B cell (primary cell): ENCODE results near the gene RBM28. TPM values are rescaled to one million over a fixed set of nuclear protein-coding genes. Genes with fewer than 3 reads are reported as not detected.

Experiments used
- ATAC-seq: fragments of 200-7000 bp; cut with Tn5 transposase; one replicate; pipeline ENCODE4 v1.10.0; 2021; ENCODE audit warnings: low read depth, mild to moderate bottlenecking, moderate number of reproducible peaks, moderate library complexity
- CTCF ChIA-PET: fragments of 350-600 bp; sonication (Branson Sonifier 250); formaldehyde crosslinking; loops from one replicate; lab custom pipeline; 2021; ENCODE audit warnings: antibody characterized with exemption, inconsistent platforms; lab: Charles Lee
- POLR2A ChIA-PET: fragments of 350-600 bp; sonication (Branson Sonifier 250); formaldehyde crosslinking; loops from one replicate; lab custom pipeline; 2021; ENCODE audit warnings: antibody characterized with exemption; lab: Charles Lee
- DNase-seq: peaks from one replicate; pipeline ENCODE4 v3.0.0; 2013
- H2AFZ ChIP-seq: 2 replicates; pipeline ENCODE4 v1.6.1; 2012; ENCODE audit warnings: mild to moderate bottlenecking, low read depth, low read length; ENCODE audit not compliant: insufficient read depth, poor library complexity, severe bottlenecking
- H3K27ac ChIP-seq, 2 donors: 1 replicate in 1 of 2; 2 replicates in 1 of 2; pipeline ENCODE4 v1.5.1; 2012 to 2013; ENCODE audit warnings: low read length in 2 of 2, mild to moderate bottlenecking in 2 of 2, moderate library complexity in 1 of 2
- H3K27me3 ChIP-seq, 4 experiments: fragments of 200-600 bp in 1 of 4; sonication (generic) in 1 of 4; replicated peaks in 1 of 4; 1 replicate in 2 of 4; 2 replicates in 2 of 4; pipeline versions ENCODE4 v1.6.1 to v1.7.0; 2013 to 2016; ENCODE audit warnings: low read length in 3 of 4, mild to moderate bottlenecking in 2 of 4, mixed read lengths in 1 of 4, moderate library complexity in 1 of 4; ENCODE audit not compliant: insufficient read depth in 4 of 4, control insufficient read depth in 3 of 4; ENCODE audit errors: control extremely low read depth in 1 of 4
- H3K36me3 ChIP-seq, 2 experiments: replicated peaks in 1 of 2; 1 replicate in 1 of 2; 2 replicates in 1 of 2; pipeline versions ENCODE4 v1.6.1 to v1.7.1; 2013; ENCODE audit warnings: low read length in 1 of 2; ENCODE audit not compliant: insufficient read depth in 2 of 2, control insufficient read depth in 1 of 2; ENCODE audit errors: control extremely low read depth in 1 of 2, extremely low read depth in 1 of 2
- H3K4me1 ChIP-seq, 2 donors: fragments of 200-600 bp in 1 of 2; sonication (generic) in 1 of 2; 1 replicate in 1 of 2; 2 replicates in 1 of 2; pipeline versions ENCODE4 v1.5.1 to v1.6.1; 2013 to 2017; ENCODE audit warnings: low read length in 2 of 2; ENCODE audit not compliant: control insufficient read depth in 2 of 2, insufficient read depth in 2 of 2
- H3K4me2 ChIP-seq: replicated peaks from 2 replicates; pipeline ENCODE3; 2012; ENCODE audit warnings: mild to moderate bottlenecking, low read depth, low read length; ENCODE audit not compliant: poor library complexity, severe bottlenecking
- H3K4me3 ChIP-seq, 5 experiments: fragments of 200-600 bp in 1 of 5; sonication (generic) in 1 of 5; 1 replicate in 3 of 5; 2 replicates in 2 of 5; pipeline versions ENCODE4 v1.5.1 to v1.7.0; 2011 to 2016; ENCODE audit warnings: low read length in 4 of 5, mild to moderate bottlenecking in 4 of 5, low read depth in 2 of 5, control low read depth in 1 of 5, moderate library complexity in 1 of 5; ENCODE audit not compliant: insufficient read depth in 1 of 5; ENCODE audit errors: control extremely low read depth in 1 of 5, extremely low read depth in 1 of 5
- H3K79me2 ChIP-seq: fragments of 200-600 bp; sonication (generic); one replicate; pipeline ENCODE4 v1.6.0; 2016; ENCODE audit warnings: low read length; ENCODE audit not compliant: control insufficient read depth, insufficient read depth
- H3K9ac ChIP-seq: fragments of 200-600 bp; sonication (generic); 2 replicates; pipeline ENCODE4 v1.6.1; 2017; ENCODE audit warnings: mild to moderate bottlenecking, low read length, moderate library complexity
- H3K9me3 ChIP-seq, 3 donors: one replicate each; pipeline versions ENCODE4 v1.6.1 to v1.7.1; 2013; ENCODE audit warnings: low read length in 2 of 3; ENCODE audit not compliant: control insufficient read depth in 2 of 3, insufficient read depth in 1 of 3; ENCODE audit errors: control extremely low read depth in 1 of 3
- H4K20me1 ChIP-seq: 2 replicates; pipeline ENCODE4 v1.6.0; 2012; ENCODE audit warnings: mild to moderate bottlenecking, low read length; ENCODE audit not compliant: insufficient read depth, control insufficient read depth, poor library complexity, severe bottlenecking
- H3K27ac Mint-ChIP-seq: one replicate; pipeline ENCODE4 v1.8.0; 2021; ENCODE audit warnings: mixed read lengths
- H3K27me3 Mint-ChIP-seq: one replicate; pipeline ENCODE4 v1.8.0; 2021; ENCODE audit warnings: mixed read lengths
- H3K4me1 Mint-ChIP-seq: one replicate; pipeline ENCODE4 v1.8.0; 2021; ENCODE audit warnings: mixed read lengths
- H3K4me3 Mint-ChIP-seq: one replicate; pipeline ENCODE4 v1.8.0; 2021; ENCODE audit warnings: mixed read lengths
- H3K9me3 Mint-ChIP-seq: one replicate; pipeline ENCODE4 v1.8.0; 2022; ENCODE audit warnings: mixed read lengths; ENCODE audit not compliant: insufficient read depth
- CTCF ChIP-seq: fragments of 200-600 bp; IDR thresholded peaks from one replicate; pipeline ENCODE4 v1.8.0; 2022; ENCODE audit warnings: antibody characterized with exemption, mild to moderate bottlenecking
- EZH2 ChIP-seq: IDR thresholded peaks from 2 replicates; pipeline ENCODE4 v1.6.1; 2012; ENCODE audit warnings: borderline replicate concordance, low read depth, mild to moderate bottlenecking, moderate library complexity, low read length; ENCODE audit not compliant: insufficient read depth, poor library complexity, severe bottlenecking
- WGBS: methylation state at CpG from one replicate; pipeline ENCODE4 v1.1.5; 2013; ENCODE audit warnings: missing lambda C conversion rate; ENCODE audit not compliant: insufficient coverage; 5-methylcytosine and 5-hydroxymethylcytosine counted together
- intact Hi-C: fragments of 100-400 bp; cut with micrococcal nuclease; formaldehyde crosslinking; loops from one replicate; pipeline ENCODE4 v1.10.0; 2022
- polyA plus RNA-seq: library from polyadenylated mRNA; depleted of rRNA; stranded (reverse); fragments of >200 nt; gene quantifications from 2 replicates; pipeline ENCODE4 v1.2.3, GENCODE V29; 2012
- total RNA-seq, 2 donors: library from RNA; stranded (reverse); fragments of 120-200 nt in 1 of 2; gene quantifications; 1 replicate in 1 of 2; 2 replicates in 1 of 2; pipeline versions ENCODE4 v1.2.3 to v1.2.4, GENCODE V29; 2013 to 2022

RBM28 gene
- total and polyA plus RNA-seq, 2 donors (not counting 1 experiment from before 2014, with no cell fraction given): 10.7 to 46.2 TPM

GRCh38 chr7:128274246-128274883 is 69.3 kb downstream of the RBM28 start:
- Histone ChIP-seq H3K36me3 (no peaks in the 10 kb centered on the region), H3K9ac (no peak overlapping the region), H3K27ac (no peak overlapping the region), H3K4me1 (no peaks in the 10 kb centered on the region), H4K20me1 (no peaks in the 10 kb centered on the region), H3K27me3 (peaks cover 0 to 13% (median 0%) of the 10 kb centered on the region in 4 experiments), H3K4me3 (no peak overlapping the region), H3K9me3 (peaks cover 0 to 19% (median 0%) of the 10 kb centered on the region in 3 donors), H3K4me2 (no peak overlapping the region), H2AFZ (no peak overlapping the region), H3K79me2 (no peaks in the 10 kb centered on the region)
- TF ChIP-seq CTCF (no peak), EZH2 (no peak)
- ChIA-PET CTCF (no interaction called here), POLR2A (no interaction called here)
- DNase-seq (no peak), ATAC-seq (no peak)
- Mint-ChIP-seq H3K27ac (no peak overlapping the region), H3K4me3 (no peak overlapping the region), H3K27me3 (peaks cover 20% of the 10 kb centered on the region), H3K4me1 (peaks cover 1% of the 10 kb centered on the region), H3K9me3 (peaks cover 7% of the 10 kb centered on the region)
- 80% methylated on average over 4 of the region's 4 CpGs for whole genome bisulfite sequencing
- intact Hi-C loops: no loop called here

GRCh38 chr7:128271942-128272481 is 71.7 kb downstream of the RBM28 start:
- Histone ChIP-seq H4K20me1 (no peaks in the 10 kb centered on the region), H3K79me2 (no peaks in the 10 kb centered on the region), H3K36me3 (no peaks in the 10 kb centered on the region), H3K4me3 (no peak overlapping the region), H3K4me2 (no peak overlapping the region), H3K9me3 (peaks cover 0 to 19% (median 0%) of the 10 kb centered on the region in 3 donors), H3K27ac (no peak overlapping the region), H3K27me3 (peaks cover 0 to 21% (median 0%) of the 10 kb centered on the region in 4 experiments), H2AFZ (no peak overlapping the region), H3K4me1 (no peaks in the 10 kb centered on the region), H3K9ac (no peak overlapping the region)
- peaks cover 1% of the 10 kb centered on the region for H3K4me1 Mint-ChIP-seq
- H3K27ac Mint-ChIP-seq: no peak overlapping the region
- TF ChIP-seq CTCF (no peak), EZH2 (no peak)
- ChIA-PET POLR2A (no interaction called here), CTCF (no interaction called here)
- ATAC-seq: no peak
- no peak for DNase-seq
- H3K27me3 Mint-ChIP-seq: peaks cover 37% of the 10 kb centered on the region
- no peak overlapping the region for H3K4me3 Mint-ChIP-seq
- no peaks in the 10 kb centered on the region for H3K9me3 Mint-ChIP-seq
- intact Hi-C loops: no loop called here
- WGBS: 51% methylated on average over 21 of the region's 30 CpGs
